Stimulated activated naive CD4-positive, alpha-beta T cell treated with Interleukin-2 at 50 U/mL for 16 hours (primary cell): ENCODE measurements around the gene TSPEAR.
A peak's percentile ranks its signal among the peaks of the same experiment; 100 is the strongest.
"Not testable (repeated sequence)": the region's sequence is repeated elsewhere in the genome, so short reads cannot be mapped to it uniquely, and the experiment has no call there.

Source experiments
- DNase-seq: peaks from one replicate; lab custom pipeline; 2025; lab: John Stamatoyannopoulos, UW

The TSPEAR gene

DNA sequence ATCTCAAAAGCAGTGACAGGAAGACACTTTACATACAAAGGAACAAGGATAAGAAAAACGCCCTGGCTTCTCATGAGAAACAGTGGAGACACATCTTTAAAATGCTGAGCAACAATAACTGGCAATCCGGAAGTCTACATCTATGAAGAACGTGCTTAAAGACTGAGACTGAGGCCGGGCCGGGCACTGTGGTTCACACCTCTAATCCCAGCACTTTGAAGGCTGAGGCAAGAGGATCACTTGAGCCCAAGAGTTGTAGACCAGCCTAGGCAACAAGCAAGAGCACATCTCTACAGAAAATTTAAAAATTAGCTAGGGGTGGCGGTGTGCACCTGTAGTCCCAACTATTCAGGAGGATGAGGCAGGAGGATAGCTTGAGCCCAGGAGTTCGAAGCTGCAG is 27.3 kb downstream of the TSPEAR start:
- no peak for DNase-seq

DNA sequence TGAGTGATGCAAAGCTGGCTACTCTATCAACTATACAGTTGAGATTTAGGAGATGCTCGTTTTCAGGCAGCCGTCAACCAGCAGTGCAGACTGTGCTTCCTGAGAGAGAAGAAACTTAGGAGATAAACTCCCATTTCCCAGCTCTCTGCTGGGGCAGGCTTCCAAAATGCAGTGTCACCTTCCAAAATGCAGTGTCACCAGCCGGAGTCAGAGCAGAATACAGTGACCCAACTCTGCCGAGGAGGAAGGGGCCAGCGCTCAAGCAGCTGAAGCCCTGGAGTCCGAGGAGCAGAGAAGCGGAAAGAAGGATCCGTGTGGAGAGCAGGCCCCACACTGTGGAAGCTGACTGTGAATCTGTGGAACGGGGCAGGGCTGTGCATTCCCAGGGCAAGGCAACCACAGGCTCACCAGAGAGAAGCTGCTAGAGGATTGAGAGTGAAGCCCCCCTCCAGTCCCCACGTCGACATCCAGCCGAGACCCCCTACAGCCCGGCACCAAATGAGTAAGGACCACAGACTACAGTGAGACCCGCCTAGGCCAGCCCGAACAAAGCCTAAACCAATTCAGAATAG is 28.7 kb downstream of the TSPEAR start:
- DNase-seq, result no peak

DNA sequence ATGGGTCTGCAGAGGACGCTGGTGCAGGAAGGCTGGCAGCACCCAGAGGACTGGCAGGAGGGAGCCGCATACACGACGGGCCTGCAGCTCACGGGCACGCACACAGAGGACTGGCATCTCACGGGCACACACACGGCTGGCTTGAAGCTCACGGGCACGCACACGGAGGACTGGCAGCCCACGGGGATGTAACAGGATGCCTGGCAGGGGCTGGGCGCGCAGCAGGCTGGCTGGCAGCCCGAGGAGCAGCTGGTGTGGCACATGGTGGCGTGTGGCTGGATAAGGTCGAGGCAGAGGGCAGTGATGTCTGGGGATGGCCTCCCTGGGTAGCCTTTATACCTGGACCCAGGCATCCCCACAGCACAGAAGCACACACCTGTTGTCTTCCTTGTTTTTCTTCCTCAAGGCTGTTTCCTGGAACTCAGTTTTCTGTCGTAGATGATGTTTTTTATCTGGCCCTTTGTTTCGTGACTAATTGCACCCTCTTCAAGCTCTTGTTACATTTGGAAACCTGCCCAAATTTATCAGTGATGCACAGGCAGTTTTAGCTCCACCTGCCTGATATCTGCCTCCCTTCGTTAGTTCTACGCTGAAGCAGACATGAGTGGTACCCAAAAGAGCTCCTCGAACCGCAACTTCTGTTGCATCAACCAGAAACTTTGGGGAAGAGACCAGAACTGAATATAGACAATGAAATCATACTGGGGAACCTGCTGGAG is 29.4 kb downstream of the TSPEAR start, which contains the start of gene KRTAP12-1:
Gene KRTAP12-1, minus strand, starts transcription at position 303 of the 719 bp plus-strand sequence. Its CDS starts 40 bp downstream, at position 263.
- no peak for DNase-seq

DNA sequence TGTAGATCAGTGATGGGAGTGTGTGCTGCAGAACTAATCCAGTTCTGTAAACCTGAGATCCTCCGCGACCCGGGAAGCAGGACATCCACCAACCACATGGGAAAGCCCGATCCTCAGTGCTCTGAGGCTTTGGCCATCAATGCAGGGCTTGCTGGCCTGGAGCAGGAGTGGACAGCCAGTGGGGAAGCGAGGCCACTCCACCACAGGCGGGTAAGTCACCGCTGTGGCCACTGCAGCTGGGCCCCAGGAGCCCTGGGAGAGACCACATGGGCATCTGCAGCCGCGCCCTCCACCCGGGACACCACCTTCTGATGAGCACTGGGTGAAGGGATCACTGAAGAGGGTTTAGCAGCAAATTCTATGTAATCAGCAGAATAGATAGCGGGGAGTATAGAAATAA is 30.2 kb downstream of the TSPEAR start:
- no peak for DNase-seq

DNA sequence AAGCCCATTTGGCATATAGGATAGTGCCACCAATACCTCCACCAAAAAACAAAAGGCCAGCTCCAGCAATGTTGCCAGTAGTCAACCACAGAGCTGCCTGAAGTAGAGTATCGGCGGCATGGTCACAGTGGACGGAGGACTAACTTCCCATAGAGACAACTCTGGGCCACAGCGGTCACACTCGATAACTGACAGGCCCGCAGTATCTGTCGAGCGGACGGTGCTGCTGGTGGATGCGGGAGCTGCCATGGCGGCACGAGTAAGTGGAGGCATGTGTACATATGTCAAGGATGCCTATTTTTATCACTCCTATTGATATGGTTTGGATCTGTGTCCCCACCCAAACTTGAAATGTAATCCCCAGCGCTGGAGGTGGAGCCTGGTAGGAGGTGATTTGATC is 33.5 kb downstream of the TSPEAR start:
- DNase-seq, result no peak

DNA sequence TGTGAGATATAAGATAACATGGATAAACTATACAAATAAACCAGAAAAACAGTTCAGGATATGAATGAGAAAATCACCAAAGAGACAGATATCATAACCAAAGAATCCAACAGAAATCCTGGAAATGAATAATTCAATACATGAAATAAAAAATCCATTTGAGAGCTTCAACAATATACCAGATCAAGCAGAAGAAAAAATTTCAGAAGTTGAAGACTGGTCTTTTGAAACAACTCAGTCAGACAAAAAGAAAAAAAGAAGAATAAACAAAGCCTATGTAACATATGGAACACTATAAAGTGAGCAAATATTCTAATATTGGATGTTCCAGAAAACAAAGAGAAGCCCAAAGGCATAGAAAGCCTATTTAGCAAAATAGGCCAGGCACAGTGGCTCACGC is 39.5 kb downstream of the TSPEAR start:
- DNase-seq, result no peak

DNA sequence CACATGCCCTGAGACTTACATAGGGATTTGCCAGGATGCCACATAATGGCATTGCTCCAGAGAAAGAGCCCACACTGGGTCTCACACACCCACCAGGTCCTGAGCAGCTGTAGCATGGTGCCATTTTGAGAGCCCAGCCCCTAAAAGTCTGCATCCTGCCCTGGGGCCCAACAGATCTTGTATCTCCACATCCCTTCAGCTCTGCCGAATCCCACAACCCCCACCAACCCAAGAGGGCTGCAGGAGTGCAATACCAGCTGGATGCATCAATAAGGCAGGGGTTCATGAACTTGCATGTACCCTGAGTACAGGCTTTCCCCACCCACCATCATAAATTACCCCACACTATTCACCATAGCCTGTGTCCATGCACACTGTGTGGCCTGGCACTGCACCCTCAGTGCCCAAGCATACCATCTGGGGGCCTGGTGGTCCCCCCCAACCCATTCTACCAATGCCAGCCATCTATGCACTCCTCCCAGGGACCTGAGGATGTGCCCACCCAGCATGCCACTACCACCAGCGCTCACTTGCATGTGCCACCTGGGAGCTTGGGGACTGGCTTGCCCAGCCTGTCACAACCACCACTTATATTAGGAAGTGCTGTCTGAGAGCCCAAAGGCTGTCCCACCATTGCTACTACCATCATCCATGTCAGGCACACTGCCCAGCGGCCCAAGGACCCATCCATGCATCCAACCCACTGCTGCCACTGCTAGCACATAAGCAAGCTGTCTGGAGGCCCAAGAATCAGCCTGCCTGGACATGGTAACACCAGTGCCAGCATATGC is 40.5 kb downstream of the TSPEAR start:
- DNase-seq, result no peak

DNA sequence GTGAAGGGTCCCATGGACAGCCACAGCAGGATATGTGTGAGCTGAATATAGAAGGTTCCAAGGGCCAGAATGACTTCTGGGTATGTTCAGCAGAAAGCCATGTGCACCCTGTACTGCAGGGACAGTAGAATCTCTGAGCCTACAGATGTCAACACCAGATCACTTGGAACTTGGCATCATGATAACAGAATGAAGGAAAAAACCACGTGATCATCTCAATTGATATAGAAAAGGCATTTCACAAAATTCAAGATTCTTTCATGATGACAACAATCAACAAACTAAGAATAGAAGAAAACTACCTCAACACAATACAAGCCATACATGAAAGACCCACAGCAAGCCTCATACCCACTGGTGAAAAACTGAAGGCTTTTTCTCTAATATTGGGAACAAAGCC is 43.8 kb downstream of the TSPEAR start:
- DNase-seq, result no peak

DNA sequence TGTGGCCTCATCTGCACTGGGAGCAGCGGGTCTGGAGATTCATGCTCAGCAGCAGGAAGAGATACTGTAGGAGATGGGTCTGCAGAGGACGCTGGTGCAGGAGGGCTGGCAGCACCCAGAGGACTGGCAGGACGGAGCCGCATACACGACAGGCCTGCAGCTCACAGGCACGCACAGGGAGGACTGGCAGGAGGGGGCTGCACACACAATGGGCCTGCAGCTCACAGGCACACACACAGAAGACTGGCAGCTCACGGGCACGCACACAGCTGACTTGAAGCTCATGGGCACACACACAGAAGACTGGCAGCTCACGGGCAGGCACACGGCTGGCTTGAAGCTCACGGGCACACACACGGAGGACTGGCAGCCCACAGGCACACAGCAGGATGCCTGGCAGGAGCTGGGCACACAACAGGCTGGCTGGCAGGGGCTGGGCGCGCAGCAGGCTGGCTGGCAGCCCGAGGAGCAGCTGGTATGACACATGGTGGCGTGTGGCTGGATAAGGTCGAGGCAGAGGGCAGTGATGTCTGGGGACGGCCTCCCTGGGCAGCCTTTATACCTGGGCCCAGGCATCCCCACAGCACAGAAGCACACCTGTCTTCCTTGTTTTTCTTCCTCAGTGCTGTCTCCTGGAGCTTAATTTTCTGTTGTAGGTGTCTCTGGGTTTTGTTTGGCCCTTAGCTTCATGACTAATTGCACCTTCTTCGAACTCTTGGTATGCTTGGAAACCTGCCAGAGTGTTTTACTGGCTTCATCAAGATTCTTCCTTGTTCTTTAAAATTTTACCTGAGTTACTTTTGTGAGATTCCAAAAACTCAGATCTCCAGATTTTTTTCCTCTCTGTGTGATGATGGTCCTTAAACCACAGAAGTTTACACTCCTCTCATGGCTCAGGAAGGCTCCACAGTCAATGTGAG is 44.7 kb downstream of the TSPEAR start, which contains the start of gene KRTAP12-2:
Gene KRTAP12-2, minus strand, starts transcription at position 527 of the 920 bp plus-strand sequence. Its CDS starts 41 bp downstream, at position 486.
- DNase-seq, result no peak

DNA sequence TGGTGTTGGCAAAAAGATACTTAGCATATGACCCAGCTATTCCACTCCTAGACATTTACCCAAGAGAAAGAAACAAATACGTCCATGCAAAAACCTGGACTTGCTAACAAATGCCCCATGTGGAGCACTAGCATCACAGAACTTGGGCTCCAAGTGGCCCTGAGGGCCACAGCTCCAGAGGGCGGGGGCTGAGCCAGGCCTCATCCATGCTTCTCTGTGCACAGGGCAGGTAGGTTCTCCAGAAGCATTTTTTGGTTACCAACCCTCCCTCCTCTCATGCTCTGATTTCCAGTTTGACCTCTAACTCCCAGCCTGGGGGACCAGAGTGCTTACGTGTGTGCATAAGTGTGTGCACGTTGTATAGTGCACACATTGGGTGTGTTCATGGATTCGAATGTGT is 46.7 kb downstream of the TSPEAR start:
- no peak for DNase-seq

DNA sequence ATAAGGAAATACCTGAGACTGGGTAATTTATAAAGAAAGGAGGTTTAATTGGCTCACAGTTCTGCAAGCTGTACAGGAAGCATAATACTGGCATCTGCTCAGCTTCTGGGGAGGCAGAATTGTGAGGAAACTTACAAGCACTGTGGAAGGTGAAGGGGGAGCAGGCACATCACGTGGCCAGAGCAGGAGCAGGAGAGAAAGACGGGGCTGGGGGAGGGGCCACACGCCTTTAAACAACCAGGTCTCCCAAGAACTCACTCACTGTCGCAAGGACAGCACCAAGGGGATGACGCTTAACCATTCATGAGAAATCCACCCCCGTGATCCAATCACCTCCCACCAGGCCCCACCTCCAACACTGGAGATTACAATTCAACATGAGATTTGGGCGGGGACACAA is 49.8 kb downstream of the TSPEAR start:
- not testable (repeated sequence) for DNase-seq

DNA sequence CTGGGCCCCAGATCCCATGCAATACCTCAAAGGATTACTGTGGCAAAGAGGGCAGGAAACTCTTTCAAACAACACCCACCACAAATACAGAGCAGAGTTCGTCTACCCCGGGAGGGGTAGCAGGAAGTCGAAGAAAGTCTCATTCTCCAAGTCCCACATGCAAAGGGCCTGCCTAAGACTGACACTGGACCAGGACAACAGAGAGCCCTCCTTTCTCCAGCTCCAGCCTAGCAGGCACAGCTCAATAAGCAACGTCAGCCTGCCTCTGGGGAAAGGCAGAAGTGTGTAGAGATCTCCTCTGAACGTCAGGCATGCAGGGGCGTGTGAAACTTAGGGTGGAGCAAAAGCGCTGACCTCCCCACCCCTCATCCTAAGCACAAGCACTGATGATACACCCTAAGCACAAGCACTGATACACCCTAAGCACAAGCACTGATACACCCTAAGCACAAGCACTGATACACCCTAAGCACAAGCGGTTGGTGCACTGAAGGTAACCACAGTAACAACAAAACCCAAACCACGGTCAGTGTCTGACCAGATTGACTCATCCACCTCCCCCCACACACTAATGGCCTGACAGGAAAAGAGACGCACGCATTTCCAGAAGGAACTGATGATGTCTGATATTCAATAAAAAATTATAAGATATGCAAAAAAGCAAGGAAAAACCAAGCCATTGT is 52.3 kb downstream of the TSPEAR start:
- DNase-seq, result no peak

DNA sequence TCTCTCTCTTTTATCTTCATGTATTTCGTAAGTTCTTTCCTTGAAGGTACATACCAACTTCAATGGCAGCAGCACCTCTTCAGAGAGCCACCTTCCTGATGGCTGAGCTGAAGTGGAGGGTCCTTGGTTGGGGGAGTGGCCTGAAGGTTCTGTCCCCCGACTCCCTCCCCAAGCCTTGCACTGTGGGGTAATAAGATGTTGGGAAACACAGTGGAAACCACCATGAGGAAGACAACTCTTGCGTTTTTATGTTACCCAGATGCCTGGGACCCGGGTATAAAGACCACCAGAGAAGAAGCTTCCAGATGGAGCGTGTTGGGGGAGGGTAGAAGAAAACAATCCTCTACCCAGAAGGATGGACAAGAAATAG is 52.8 kb downstream of the TSPEAR start:
- DNase-seq, result no peak

DNA sequence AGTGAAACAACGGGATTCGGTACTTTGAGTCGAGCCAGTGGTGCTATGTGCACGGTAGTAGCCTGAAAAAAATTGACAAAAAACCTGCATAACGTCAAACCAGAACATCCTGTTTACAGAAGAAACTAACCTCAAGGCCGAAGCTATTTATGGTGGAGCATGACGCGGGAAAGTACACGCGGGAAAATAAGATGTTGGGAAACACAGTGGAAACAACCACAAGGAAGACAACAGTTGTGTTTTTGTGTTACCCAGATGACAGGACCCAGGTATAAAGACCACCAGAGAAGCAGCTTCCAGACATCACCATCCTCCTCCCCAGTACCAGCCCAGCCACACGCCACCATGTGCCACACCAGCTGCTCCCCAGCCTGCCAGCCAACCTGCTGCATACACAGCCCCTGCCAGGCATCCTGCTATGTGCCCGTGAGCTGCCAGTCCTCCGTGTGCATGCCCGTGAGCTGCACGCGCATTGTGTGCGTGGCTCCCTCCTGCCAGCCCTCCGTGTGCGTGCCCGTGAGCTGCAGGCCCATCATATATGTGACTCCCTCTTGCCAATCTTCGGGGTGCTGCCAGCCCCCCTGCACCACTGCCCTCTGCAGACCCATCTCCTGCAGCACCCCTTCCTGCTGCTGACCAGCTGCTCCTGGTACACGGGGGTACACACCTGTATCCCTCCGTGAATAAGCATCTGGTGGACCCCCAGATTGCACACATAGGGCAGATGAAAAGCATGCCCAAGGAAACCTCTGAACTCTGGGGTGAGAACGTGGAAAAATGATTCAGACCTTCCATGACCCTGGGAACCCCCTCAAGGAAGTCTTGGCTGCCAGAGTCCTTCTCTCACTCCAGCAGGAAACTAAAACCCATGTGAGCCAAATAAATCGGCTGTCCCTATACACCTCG is 53.5 kb downstream of the TSPEAR start, which contains the start of gene KRTAP12-3:
Gene KRTAP12-3, plus strand, starts transcription at position 298 of the 906 bp plus-strand sequence. Its CDS starts 48 bp downstream, at position 346.
- no peak for DNase-seq

DNA sequence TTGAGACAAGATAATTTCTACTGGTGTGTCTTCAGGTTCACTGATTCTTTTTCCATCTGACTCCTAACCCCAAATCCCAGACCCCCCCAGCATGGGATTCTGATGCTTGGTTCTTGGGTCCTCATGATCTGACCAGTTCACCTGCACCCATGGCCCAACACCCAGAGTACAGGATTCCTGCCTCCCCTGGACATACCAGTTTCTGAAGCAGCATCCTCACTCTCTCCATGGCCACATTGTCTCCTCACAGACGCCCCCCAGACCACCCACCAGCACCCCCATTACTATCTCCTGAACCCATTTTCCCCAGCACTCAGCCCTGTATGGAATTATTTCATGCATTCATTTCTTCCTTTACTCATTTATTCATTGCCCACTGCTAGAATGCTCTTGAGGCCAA is 54.5 kb downstream of the TSPEAR start:
- DNase-seq, result no peak

DNA sequence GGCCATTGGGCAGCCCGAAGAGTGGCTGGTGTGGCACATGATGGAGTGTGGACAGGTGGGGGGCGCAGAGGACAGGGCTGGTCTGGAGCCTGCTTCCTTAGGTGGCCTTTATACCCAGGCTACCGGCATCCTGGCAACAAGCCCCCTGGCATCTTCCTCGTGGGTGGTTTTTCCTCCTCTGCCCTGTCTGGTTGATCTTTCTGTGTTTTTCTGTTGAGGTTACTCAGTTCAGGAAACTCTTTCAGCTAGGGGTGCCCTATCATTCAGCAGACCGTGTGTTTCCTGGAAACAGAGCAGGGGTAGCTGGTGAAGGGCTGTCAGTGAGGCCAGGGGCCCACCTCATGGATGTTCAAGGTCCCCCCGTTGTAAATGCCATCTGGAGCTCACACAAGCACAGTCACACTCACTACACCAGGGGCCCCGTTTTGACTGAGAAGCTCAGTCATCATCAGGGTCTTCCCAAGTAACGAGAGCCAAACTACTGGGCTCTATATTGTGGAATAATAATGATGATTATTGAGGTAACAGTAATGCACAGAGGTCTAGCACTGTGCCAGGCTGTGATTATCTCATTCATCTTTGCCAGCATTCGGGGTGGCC is 56.7 kb downstream of the TSPEAR start, which contains the start of gene KRTAP12-4:
Gene KRTAP12-4, minus strand, starts transcription at position 84 of the 600 bp plus-strand sequence. Its CDS starts 45 bp downstream, at position 39.
- DNase-seq, result no peak

DNA sequence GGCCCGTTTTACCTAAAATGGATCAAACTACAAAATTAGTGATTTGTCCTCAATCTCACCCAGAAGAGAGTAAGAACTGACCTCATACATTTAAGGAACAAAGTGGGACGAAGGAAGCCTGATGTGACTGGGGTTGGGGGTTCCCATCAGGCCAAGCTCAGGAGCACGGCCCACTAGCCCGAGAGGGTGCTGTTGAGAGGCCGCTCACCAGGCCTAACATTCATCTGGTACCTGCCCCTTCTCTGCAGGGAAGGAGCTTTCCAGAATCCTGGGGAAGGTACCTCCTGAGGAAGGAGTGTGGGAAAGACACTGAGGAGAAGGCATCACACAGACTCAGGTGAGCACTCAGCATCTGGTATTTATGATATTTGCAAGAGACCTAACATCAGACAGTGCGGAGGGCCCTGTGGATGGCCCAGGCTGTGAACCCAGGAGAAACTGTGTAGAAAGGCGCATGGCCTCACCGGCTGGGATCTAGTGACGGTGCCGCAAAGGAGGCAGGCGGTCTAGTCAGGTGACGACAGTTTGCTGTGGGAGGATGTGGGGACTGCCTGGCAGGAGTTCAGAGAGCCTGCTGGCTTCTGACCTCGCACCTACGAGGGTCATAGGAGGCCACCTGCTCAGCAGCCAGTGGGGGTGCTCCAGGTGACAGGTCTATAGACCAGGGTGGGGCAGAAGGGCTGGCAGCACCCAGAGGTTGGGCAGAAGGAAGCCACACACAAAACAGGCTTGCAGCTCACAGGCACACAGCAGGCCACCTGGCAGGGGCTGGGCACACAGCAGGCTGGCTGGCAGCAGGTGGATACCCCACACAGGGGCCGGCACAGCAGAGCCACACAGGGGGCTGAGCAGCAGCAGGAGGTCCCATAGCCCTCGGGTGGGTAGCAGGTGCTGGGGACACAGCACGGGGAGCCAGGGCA is 57.5 kb downstream of the TSPEAR start:
- peak; percentile 27 for DNase-seq

DNA sequence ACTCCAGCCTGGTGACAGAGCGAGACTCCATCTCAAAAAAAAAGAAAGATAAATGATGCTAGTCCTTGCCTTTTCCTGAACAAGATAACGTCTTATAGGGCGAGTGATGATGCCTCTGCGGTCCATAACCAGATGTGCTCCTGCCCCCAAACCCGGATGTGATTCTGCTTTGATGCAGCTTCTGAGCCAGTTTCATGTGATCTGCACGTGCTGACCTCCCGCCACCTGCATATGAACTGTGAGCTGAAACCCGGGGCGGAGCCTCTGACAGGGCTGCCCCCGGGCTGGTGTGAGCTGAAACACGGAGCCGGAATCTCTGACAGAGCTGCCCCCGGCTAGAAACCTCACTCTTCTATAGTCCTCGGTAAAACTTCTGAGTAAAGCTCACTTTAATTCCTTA is 58.2 kb downstream of the TSPEAR start:
- DNase-seq, result no peak
